DND-41 (cell line): ENCODE results near the gene HKDC1.

Experiments
- CTCF ChIP-seq: IDR thresholded peaks from 2 replicates; pipeline ENCODE4 v1.5.1; 2012; ENCODE audit warnings: borderline replicate concordance, low read length, moderate library complexity, mild to moderate bottlenecking; ENCODE audit not compliant: poor library complexity, severe bottlenecking; ENCODE audit errors: extremely low read depth
- EZH2 ChIP-seq: IDR thresholded peaks from 3 replicates; pipeline ENCODE4 v1.6.1; 2012; ENCODE audit warnings: borderline replicate concordance, low read depth, mild to moderate bottlenecking, moderate library complexity, low read length, inconsistent platforms; ENCODE audit not compliant: severe bottlenecking

GRCh38 chr10:69239136-69239535 lies 19.0 kb downstream of the HKDC1 start:
- TF ChIP-seq CTCF = no peak
- TF ChIP-seq EZH2 = no peak
